ENCODE measurements around the gene STK11. TPM values are rescaled to one million over a fixed set of nuclear protein-coding genes. Genes with fewer than 3 reads are reported as not detected.

STK11 gene
- 80.4 and 96.9 TPM in 2 replicates for total RNA-seq

GRCh38 chr19:1205114-1206099 lies at the start of gene STK11:
Gene STK11 (plus strand): TSS chr19:1205778. CDS start chr19:1206914, 1,136 bp downstream.
- H3K4me3 ChIP-seq (ENCODE audit: low read depth, low read length): peak within 1 kb of the TSS; percentile 84
- no peak for TF ChIP-seq CTCF (conservative IDR thresholded peaks at IDR 0.05; ENCODE audit: low read depth, low read length)
- DNase-seq (ENCODE audit: low read depth): no peak

GRCh38 chr19:1156305-1156801 lies 49.2 kb upstream of the STK11 start:
- no peak for TF ChIP-seq CTCF (conservative IDR thresholded peaks at IDR 0.05; ENCODE audit: low read depth, low read length)
- H3K4me3 ChIP-seq (ENCODE audit: low read depth, low read length): no peak overlapping the region
- DNase-seq (ENCODE audit: low read depth): no peak

- no peak for TF ChIP-seq CTCF (conservative IDR thresholded peaks at IDR 0.05; ENCODE audit: low read depth, low read length)
- H3K4me3 ChIP-seq (ENCODE audit: low read depth, low read length): no peak overlapping the region
- no peak for DNase-seq (ENCODE audit: low read depth)
Measured at GRCh38 chr19:1156830-1157615, 48.6 kb upstream of the STK11 start.

GRCh38 chr19:1157931-1158884 lies 47.4 kb upstream of the STK11 start:
- DNase-seq (ENCODE audit: low read depth): no peak
- H3K4me3 ChIP-seq (ENCODE audit: low read depth, low read length): no peak overlapping the region
- no peak for TF ChIP-seq CTCF (conservative IDR thresholded peaks at IDR 0.05; ENCODE audit: low read depth, low read length)

GRCh38 chr19:1158885-1159448 lies 46.6 kb upstream of the STK11 start:
- no peak for DNase-seq (ENCODE audit: low read depth)
- TF ChIP-seq CTCF (conservative IDR thresholded peaks at IDR 0.05; ENCODE audit: low read depth, low read length): no peak

More at GRCh38 chr19:1158885-1159448, 46.6 kb upstream of the STK11 start:
- H3K4me3 ChIP-seq (ENCODE audit: low read depth, low read length): no peak overlapping the region
